H1 (cell line): ENCODE results near the gene GUCY1A2. TPM values are rescaled to one million over a fixed set of nuclear protein-coding genes. Genes with fewer than 3 reads are reported as not detected.

Experiments
- CTCF ChIA-PET: fragments of 300-600 bp; sonication (Branson Sonifier 250); formaldehyde crosslinking; loops from one replicate; lab custom pipeline; 2021; ENCODE audit not compliant: partially characterized antibody; lab: Charles Lee
- POLR2A ChIA-PET: fragments of 300-600 bp; sonication (Branson Sonifier 250); formaldehyde crosslinking; loops from one replicate; lab custom pipeline; 2021; ENCODE audit warnings: inconsistent platforms; ENCODE audit not compliant: partially characterized antibody; lab: Charles Lee
- DNase-seq, 2 experiments: peaks; one replicate each; pipeline versions ENCODE4 v3.0.0 to v3.0.0-alpha.2; 2010 to 2022; ENCODE audit warnings: low spot score in 2 of 2, low read depth in 1 of 2, mixed read lengths in 1 of 2
- FAIRE-seq: peaks from 2 replicates; lab custom pipeline; 2011; peaks lifted over from hg19 to GRCh38; lab: Jason Lieb, UNC
- H2AFZ ChIP-seq: 2 replicates; pipeline ENCODE4 v1.8.1; 2012; ENCODE audit warnings: low read length, inconsistent platforms
- H2AK5ac ChIP-seq: 2 replicates; pipeline ENCODE4 v1.6.1; 2013; ENCODE audit warnings: low read depth, low read length
- H2BK120ac ChIP-seq: replicated peaks from 2 replicates; pipeline ENCODE3; 2013; ENCODE audit warnings: low read depth, low read length, inconsistent platforms
- H2BK12ac ChIP-seq: 2 replicates; pipeline ENCODE4 v1.6.1; 2013; ENCODE audit warnings: low read depth, low read length
- H2BK15ac ChIP-seq: 2 replicates; pipeline ENCODE4 v1.6.1; 2013; ENCODE audit warnings: low read length
- H2BK20ac ChIP-seq: 2 replicates; pipeline ENCODE4 v1.6.1; 2013; ENCODE audit warnings: low read length
- H2BK5ac ChIP-seq: 2 replicates; pipeline ENCODE4 v1.6.1; 2013; ENCODE audit warnings: low read depth, low read length
- H3K14ac ChIP-seq: 2 replicates; pipeline ENCODE4 v1.6.1; 2013; ENCODE audit warnings: inconsistent platforms; ENCODE audit not compliant: insufficient read length
- H3K18ac ChIP-seq: 2 replicates; pipeline ENCODE4 v1.6.1; 2013; ENCODE audit warnings: low read length; ENCODE audit errors: extremely low read depth
- H3K23ac ChIP-seq: 2 replicates; pipeline ENCODE4 v1.6.1; 2013; ENCODE audit warnings: inconsistent platforms; ENCODE audit not compliant: insufficient read length
- H3K23me2 ChIP-seq: 2 replicates; pipeline ENCODE4 v1.6.1; 2013; ENCODE audit warnings: low read depth, low read length
- H3K27ac ChIP-seq: 2 replicates; pipeline ENCODE4 v1.6.1; 2011; ENCODE audit warnings: low read depth, low read length, inconsistent platforms
- H3K27me3 ChIP-seq, 4 experiments: replicated peaks in 1 of 4; 1 replicate in 1 of 4; 2 replicates in 3 of 4; pipeline versions ENCODE4 v1.6.1 to v1.8.1; 2011 to 2013; ENCODE audit warnings: low read length in 3 of 4, mild to moderate bottlenecking in 3 of 4, inconsistent platforms in 2 of 4, mixed read lengths in 2 of 4, moderate library complexity in 1 of 4; ENCODE audit not compliant: control insufficient read depth in 3 of 4, insufficient read depth in 3 of 4; ENCODE audit errors: extremely low read depth in 1 of 4
- H3K36me3 ChIP-seq, 4 experiments: 2 replicates each; pipeline versions ENCODE4 v1.6.1 to v1.8.1; 2011 to 2013; ENCODE audit warnings: mild to moderate bottlenecking in 4 of 4, low read length in 3 of 4, moderate library complexity in 2 of 4, control low read depth in 1 of 4, inconsistent platforms in 1 of 4; ENCODE audit not compliant: insufficient read depth in 4 of 4, control insufficient read depth in 2 of 4
- H3K4ac ChIP-seq: replicated peaks from 2 replicates; pipeline ENCODE3; 2013; ENCODE audit warnings: low read length, low read depth, mixed read lengths, inconsistent platforms; ENCODE audit not compliant: insufficient read length
- H3K4me1 ChIP-seq, 4 experiments: replicated peaks in 1 of 4; 1 replicate in 1 of 4; 2 replicates in 3 of 4; pipeline versions ENCODE4 v1.6.1 to v1.8.1; 2011 to 2013; ENCODE audit warnings: low read length in 3 of 4, inconsistent platforms in 2 of 4, mixed read lengths in 1 of 4; ENCODE audit not compliant: insufficient read depth in 4 of 4, control insufficient read depth in 3 of 4
- H3K4me2 ChIP-seq, 2 experiments: 2 replicates each; pipeline versions ENCODE4 v1.6.1 to v1.8.1; 2011 to 2013; ENCODE audit warnings: low read depth in 2 of 2, low read length in 2 of 2, control low read depth in 1 of 2, inconsistent platforms in 1 of 2, mild to moderate bottlenecking in 1 of 2; ENCODE audit not compliant: insufficient read depth in 1 of 2
- H3K4me3 ChIP-seq, 4 experiments: fragments of 200-600, 300-600 bp in 1 of 4; sonication (generic), shearing (Covaris generic), sonication (Bioruptor Twin) in 1 of 4; 2 replicates each; pipeline versions ENCODE4 v1.5.1 to v1.8.1; 2011 to 2016; ENCODE audit warnings: low read length in 4 of 4, low read depth in 3 of 4, control low read depth in 2 of 4, inconsistent platforms in 2 of 4, mild to moderate bottlenecking in 2 of 4, mixed read lengths in 1 of 4, moderate library complexity in 1 of 4; ENCODE audit not compliant: insufficient read depth in 2 of 4; ENCODE audit errors: extremely low read depth in 1 of 4
- H3K56ac ChIP-seq: replicated peaks from 2 replicates; pipeline ENCODE3; 2013; ENCODE audit warnings: low read depth, mild to moderate bottlenecking, mixed read lengths, low read length, inconsistent platforms; ENCODE audit not compliant: insufficient read length
- H3K79me1 ChIP-seq: 2 replicates; pipeline ENCODE4 v1.6.1; 2013; ENCODE audit warnings: low read depth, low read length, control low read depth
- H3K79me2 ChIP-seq, 2 experiments: 2 replicates each; pipeline versions ENCODE4 v1.6.1 to v1.8.1; 2012 to 2013; ENCODE audit warnings: low read length in 2 of 2, mild to moderate bottlenecking in 2 of 2, inconsistent platforms in 1 of 2; ENCODE audit not compliant: insufficient read depth in 2 of 2, control insufficient read depth in 1 of 2
- H3K9ac ChIP-seq, 4 experiments: replicated peaks in 1 of 4; 1 replicate in 1 of 4; 2 replicates in 3 of 4; pipeline versions ENCODE4 v1.6.1 to v1.8.1; 2011 to 2013; ENCODE audit warnings: low read depth in 3 of 4, low read length in 3 of 4, control low read depth in 2 of 4, mild to moderate bottlenecking in 2 of 4, moderate library complexity in 2 of 4, inconsistent platforms in 1 of 4; ENCODE audit errors: extremely low read depth in 1 of 4
- H3K9me3 ChIP-seq, 2 experiments: 2 replicates each; pipeline versions ENCODE4 v1.6.1 to v1.8.1; 2012 to 2013; ENCODE audit warnings: mild to moderate bottlenecking in 2 of 2, moderate library complexity in 2 of 2, control low read depth in 1 of 2, inconsistent platforms in 1 of 2, low read depth in 1 of 2, low read length in 1 of 2, mixed read lengths in 1 of 2; ENCODE audit not compliant: insufficient read depth in 2 of 2
- H4K20me1 ChIP-seq, 2 experiments: replicated peaks in 1 of 2; 2 replicates each; pipeline versions ENCODE3 to v1.8.1; 2011 to 2013; ENCODE audit warnings: inconsistent platforms in 2 of 2, low read length in 2 of 2, mild to moderate bottlenecking in 1 of 2; ENCODE audit not compliant: insufficient read depth in 2 of 2, control insufficient read depth in 1 of 2
- H4K5ac ChIP-seq: 2 replicates; pipeline ENCODE4 v1.6.1; 2013; ENCODE audit warnings: low read length, low read depth, mixed read lengths, inconsistent platforms; ENCODE audit not compliant: insufficient read length
- H4K8ac ChIP-seq: 2 replicates; pipeline ENCODE4 v1.8.0; 2013; ENCODE audit warnings: mild to moderate bottlenecking, moderate library complexity, low read length, inconsistent platforms; ENCODE audit not compliant: insufficient read depth; ENCODE audit errors: extremely low read depth
- H4K91ac ChIP-seq: replicated peaks from 2 replicates; pipeline ENCODE3; 2013; ENCODE audit warnings: low read length, mixed read lengths, inconsistent platforms; ENCODE audit not compliant: insufficient read length
- CTBP2 ChIP-seq: IDR thresholded peaks from 2 replicates; pipeline ENCODE4 v1.7.0; 2011; ENCODE audit warnings: borderline replicate concordance, mild to moderate bottlenecking, moderate library complexity, mixed read lengths, low read length; ENCODE audit not compliant: insufficient read depth, insufficient read length
- FOSL1 ChIP-seq: IDR thresholded peaks from 2 replicates; pipeline ENCODE4 v1.6.1; 2011; ENCODE audit warnings: mild to moderate bottlenecking, low read depth, low read length, moderate library complexity; ENCODE audit not compliant: insufficient read depth
- PHF8 ChIP-seq: fragments of 200-600 bp; sonication (generic); conservative IDR thresholded peaks from 2 replicates; pipeline ENCODE4 v1.7.1; 2012; ENCODE audit warnings: low read depth, mild to moderate bottlenecking, inconsistent platforms, low read length, moderate library complexity
- RNF2 ChIP-seq: fragments of 200-900, 300-1000 bp; sonication (generic); IDR thresholded peaks from 2 replicates; pipeline ENCODE4 v1.7.1; 2016; ENCODE audit warnings: borderline replicate concordance, low read depth, mild to moderate bottlenecking, antibody characterized with exemption, low read length; ENCODE audit not compliant: poor library complexity, severe bottlenecking; ENCODE audit errors: missing control alignments
- SRF ChIP-seq: IDR thresholded peaks from 2 replicates; pipeline ENCODE4 v1.6.1; 2011; ENCODE audit warnings: mild to moderate bottlenecking, low read depth, low read length, moderate library complexity
- polyA plus RNA-seq, 7 experiments: library from polyadenylated mRNA; depleted of rRNA in 3 of 7; stranded (reverse) in 5 of 7; unstranded in 2 of 7; fragments of >200 nt in 5 of 7; fragments of 200-250 nt in 2 of 7; gene quantifications; 1 replicate in 5 of 7; 2 replicates in 1 of 7; 4 replicates in 1 of 7; pipeline versions ENCODE4 v1.2.1 to v1.2.3, GENCODE V29; 2011 to 2013; ENCODE audit warnings: missing spikeins in 2 of 7, mixed read lengths in 2 of 7
- total RNA-seq: library from RNA; stranded (reverse); fragmentation: NEBNext Ultra II Directional; extraction: Animal tissue kit (Norgen Biotek cat#: 25700); gene quantifications from 2 replicates; pipeline ENCODE4 v1.2.1, GENCODE V29; 2021
- TF ChIP-seq, protein P1 (sequence below), 3 experiments: IDR thresholded peaks; 1 replicate in 2 of 3; 2 replicates in 1 of 3; pipeline versions ENCODE4 v1.5.1 to v1.6.1; 2011; ENCODE audit warnings: low read length in 3 of 3, mild to moderate bottlenecking in 3 of 3, inconsistent platforms in 2 of 3, low read depth in 1 of 3, moderate library complexity in 1 of 3; ENCODE audit not compliant: insufficient read depth in 1 of 3; ENCODE audit errors: control extremely low read depth in 1 of 3

GUCY1A2 gene
- total and polyA plus RNA-seq, 2 of the 8 experiments (the other 6 are each of a cell fraction or from before 2014, with no cell fraction given): 0.11 to 1.9 TPM

DNA sequence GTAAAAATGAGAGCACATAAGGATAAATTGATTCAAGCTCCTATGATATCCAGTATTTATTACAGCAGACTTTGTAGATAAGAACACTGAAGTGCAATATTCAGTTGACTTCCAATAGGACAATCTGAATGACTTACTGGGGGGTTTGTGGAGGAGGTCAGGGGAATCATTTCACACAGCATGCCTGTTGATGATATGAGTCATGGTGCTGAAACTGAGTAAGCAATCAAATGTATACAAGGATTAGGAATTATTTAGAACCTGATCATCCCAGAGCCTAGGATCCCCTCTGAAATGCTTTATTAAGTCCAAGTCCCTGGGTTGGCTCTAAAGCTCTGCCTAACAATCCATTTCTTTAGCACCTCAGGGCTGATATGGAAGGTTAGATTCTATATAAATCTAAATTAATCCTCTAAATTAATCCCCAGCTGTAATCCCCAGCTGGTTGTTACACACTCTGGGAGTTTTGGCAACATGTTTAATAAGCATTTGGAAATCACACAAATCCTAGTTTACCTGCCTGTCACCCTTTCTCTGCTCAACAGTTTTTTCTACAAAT lies 326.4 kb downstream of the GUCY1A2 start:
- POLR2A ChIA-PET: no interaction called here
- TF ChIP-seq CTBP2: no peak
- TF ChIP-seq FOSL1: no peak
- TF ChIP-seq, protein P1, sequence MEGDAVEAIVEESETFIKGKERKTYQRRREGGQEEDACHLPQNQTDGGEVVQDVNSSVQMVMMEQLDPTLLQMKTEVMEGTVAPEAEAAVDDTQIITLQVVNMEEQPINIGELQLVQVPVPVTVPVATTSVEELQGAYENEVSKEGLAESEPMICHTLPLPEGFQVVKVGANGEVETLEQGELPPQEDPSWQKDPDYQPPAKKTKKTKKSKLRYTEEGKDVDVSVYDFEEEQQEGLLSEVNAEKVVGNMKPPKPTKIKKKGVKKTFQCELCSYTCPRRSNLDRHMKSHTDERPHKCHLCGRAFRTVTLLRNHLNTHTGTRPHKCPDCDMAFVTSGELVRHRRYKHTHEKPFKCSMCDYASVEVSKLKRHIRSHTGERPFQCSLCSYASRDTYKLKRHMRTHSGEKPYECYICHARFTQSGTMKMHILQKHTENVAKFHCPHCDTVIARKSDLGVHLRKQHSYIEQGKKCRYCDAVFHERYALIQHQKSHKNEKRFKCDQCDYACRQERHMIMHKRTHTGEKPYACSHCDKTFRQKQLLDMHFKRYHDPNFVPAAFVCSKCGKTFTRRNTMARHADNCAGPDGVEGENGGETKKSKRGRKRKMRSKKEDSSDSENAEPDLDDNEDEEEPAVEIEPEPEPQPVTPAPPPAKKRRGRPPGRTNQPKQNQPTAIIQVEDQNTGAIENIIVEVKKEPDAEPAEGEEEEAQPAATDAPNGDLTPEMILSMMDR (IDR thresholded peaks at IDR 0.05; ENCODE audit: control extremely low read depth in 1 of 3, insufficient read depth in 1 of 3, low read depth in 1 of 3, low read length in 3 of 3): no peak
- no peak for TF ChIP-seq RNF2
- no peak for TF ChIP-seq SRF
- no peak for TF ChIP-seq PHF8
- H4K5ac ChIP-seq: no peak overlapping the region

More for the DNA sequence above, 326.4 kb downstream of the GUCY1A2 start:
- H2BK5ac ChIP-seq: no peak overlapping the region
- CTCF ChIA-PET: interaction anchor here (1.4 kb wide), 1 partner anchor 10 kb away, joined by 3 read pairs; no protein-coding TSS in a partner anchor
- H3K14ac ChIP-seq: no peak overlapping the region
- H3K79me1 ChIP-seq: no peaks in the 10 kb centered on the region
- no peak overlapping the region for H3K4ac ChIP-seq
- H4K20me1 ChIP-seq: no peaks in the 10 kb centered on the region
- no peaks in the 10 kb centered on the region for H3K4me1 ChIP-seq
- no peak overlapping the region for H3K23ac ChIP-seq
- H3K18ac ChIP-seq: no peak overlapping the region
- H4K91ac ChIP-seq: no peak overlapping the region
- no peak overlapping the region for H2BK12ac ChIP-seq
- no peak overlapping the region for H3K4me2 ChIP-seq
- no peak overlapping the region for H2BK120ac ChIP-seq
- H3K79me2 ChIP-seq: no peaks in the 10 kb centered on the region
- no peaks in the 10 kb centered on the region for H3K27me3 ChIP-seq
- H3K9ac ChIP-seq: no peak overlapping the region
- H3K27ac ChIP-seq: no peak overlapping the region
- no peak overlapping the region for H2AK5ac ChIP-seq
- H2AFZ ChIP-seq: no peak overlapping the region
- no peak overlapping the region for H2BK15ac ChIP-seq
- H3K56ac ChIP-seq: no peak overlapping the region
- FAIRE-seq (no peak), DNase-seq (no peak)
- no peaks in the 10 kb centered on the region for H3K23me2 ChIP-seq
- H3K9me3 ChIP-seq: no peaks in the 10 kb centered on the region
- no peak overlapping the region for H2BK20ac ChIP-seq
- H3K36me3 ChIP-seq: no peaks in the 10 kb centered on the region
- H3K4me3 ChIP-seq: no peak overlapping the region
- H4K8ac ChIP-seq: no peak overlapping the region
